ENCODE data around the gene CREB3L4.
"Not testable (repeated sequence)": the region's sequence is repeated elsewhere in the genome, so short reads cannot be mapped to it uniquely, and the experiment has no call there.

CREB3L4 gene

DNA sequence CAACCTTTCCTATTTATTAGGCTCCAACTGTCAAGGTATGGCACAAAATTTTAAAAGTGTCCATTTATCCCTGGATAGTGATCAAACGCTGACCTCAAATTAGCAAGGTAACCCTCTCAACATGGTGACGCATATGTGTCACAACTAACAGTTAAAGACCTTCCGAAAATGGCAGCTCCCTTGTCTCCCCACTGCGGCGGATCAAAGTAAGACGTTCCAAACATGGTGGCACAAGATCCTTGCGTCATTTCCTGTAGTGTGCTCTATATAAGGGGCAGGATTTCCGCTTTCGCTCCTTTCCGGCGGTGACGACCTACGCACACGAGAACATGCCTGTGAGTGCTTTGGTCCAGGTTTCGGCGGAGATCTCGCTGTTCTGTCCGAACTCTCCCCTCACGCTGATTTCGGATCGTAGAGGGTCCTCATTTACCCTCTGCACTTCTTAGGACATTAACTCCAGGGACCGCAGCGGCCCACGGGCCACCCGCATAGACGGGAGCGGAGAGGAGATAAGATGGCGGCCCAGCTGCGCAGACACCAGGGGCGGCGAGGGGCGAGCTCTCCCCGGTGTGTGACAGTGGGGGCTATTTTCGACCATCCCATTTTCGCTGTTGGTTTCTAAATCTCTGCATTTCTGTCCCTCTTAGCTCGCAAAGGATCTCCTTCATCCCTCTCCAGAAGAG, 22.9 kb downstream of the CREB3L4 start, which contains the start of gene RPS27:
Gene RPS27, plus strand, starts transcription at position 295 of the 683 bp plus-strand sequence. Its CDS starts 35 bp downstream, at position 330.
- peak; percentile 98 for DNase-seq

DNA sequence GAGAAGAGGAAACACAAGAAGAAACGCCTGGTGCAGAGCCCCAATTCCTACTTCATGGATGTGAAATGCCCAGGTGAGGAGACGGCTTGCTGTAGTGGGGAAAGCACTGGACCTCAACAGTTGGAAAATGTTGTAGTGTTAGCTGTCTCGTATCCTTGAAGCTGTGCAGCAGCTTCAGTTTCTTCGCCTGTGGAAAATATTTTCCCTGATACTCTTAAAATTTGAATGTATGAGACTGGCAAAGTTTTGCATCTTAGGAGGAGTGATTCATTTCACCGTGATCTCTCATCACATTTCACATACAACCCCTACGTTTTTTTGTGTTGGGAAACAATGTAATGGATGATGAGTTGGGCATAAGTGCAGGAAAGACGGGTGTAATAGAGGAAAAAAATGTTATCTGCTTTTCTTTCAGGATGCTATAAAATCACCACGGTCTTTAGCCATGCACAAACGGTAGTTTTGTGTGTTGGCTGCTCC, 23.5 kb downstream of the CREB3L4 start:
- DNase-seq: no peak

DNA sequence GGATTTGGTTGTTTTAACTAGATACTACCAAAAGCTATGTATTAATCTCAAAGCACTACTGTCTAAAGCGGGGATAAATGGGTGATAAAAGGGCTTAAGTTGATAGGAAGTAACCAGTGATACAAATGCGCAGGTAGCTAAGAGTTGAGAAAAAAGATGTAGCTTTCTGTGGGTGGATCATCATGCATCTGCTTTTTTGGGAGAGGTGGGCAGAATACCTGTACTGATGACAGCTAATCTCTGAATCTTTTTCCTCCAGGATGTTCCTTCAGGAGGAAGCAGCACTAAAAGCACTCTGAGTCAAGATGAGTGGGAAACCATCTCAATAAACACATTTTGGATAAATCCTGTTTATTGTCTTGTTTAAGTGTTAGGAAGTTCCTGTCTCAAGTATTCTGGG, 24.1 kb downstream of the CREB3L4 start:
- no peak for DNase-seq

DNA sequence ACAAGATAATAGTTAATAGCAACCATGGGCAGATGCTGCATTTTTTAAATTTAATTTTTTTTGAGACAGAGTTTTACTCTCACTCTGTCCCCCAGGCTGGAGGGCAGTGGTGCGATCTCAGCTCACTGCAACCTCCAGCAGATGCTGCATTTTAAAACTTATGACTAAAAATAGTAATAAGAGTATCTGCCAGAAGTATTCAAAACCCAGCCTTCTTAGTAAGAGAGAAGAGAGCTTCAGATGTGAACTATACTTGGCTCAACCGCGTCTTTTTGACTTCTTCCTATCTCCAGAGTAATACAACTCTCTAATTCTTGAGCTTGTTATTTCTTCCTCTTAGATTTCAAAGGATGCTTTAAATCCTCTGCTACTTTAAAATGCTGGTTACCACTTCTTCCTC, 27.5 kb downstream of the CREB3L4 start:
- no peak for DNase-seq

DNA sequence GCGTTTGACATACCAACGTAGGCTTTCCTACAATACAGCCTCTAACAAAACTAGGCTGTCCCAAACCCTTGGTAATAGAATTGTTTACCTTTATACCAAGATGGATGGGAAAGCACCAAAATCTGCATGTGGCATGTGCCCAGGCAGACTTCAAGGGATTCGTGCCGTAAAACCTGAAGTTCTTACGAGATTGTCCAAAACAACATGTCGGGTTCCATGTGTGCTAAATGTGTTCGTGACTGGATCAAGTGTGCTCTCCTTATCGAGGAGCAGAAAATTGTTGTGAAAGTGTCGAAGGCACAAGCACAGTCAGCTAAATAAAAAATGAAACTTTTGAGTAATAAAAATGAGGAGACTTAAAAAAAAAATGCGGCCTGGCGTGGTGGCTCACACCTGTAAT, 27.9 kb downstream of the CREB3L4 start:
- no peak for DNase-seq

DNA sequence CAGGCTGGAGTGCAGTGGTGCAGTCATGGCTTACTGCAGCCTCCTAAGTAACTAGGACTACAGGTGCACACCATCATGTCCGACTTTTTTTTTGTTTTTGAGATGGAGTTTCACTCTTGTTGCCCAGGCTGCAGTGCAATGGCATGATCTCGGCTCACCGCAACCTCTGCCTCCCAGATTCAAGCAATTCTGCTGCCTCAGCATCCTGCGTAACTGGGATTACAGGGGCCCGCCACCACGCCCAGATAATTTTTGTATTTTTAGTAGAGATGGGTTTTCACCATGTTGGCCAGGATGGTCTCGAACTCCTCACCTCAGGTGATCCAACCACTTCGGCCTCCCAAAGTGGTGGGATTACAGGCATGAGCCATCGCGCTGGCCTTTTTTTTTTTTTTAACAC, 29.2 kb downstream of the CREB3L4 start:
- DNase-seq: not testable (repeated sequence)

DNA sequence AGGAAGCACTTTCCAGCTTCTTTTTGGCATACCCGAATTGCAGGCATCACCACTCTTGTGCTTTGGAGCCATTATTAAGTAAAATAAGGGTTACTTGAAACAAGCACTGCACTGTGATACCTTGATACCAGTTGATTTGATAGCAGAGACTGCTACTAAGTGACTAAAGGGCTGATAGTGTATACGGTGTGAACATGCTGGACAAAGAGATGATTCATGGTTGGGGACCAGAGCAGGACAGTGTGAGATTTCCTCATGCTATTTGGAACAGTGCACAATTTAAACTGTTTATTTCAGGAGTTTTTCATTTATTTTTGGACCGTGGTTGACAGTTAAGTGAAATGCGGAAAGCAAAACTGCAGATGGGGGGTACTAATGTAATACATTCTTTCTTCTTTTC, 32.7 kb downstream of the CREB3L4 start:
- no peak for DNase-seq

DNA sequence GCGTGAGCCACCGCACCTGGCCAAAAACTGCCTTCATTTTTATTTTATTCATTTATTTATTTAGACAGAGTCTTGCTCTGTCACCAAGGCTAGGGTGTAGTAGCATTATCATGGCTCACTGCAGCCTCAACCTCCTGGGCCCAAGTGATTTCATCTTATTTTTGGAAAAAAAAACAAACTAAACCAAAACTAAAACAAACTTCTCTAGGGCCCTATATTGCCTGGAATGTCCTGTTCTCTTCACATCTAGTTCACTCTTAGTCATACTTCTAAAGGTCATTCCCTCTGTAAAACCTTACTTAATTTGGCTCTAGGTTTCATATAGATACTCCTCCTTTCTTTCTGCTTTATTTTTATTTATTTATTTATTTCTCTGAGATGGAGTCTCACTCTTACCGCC, 38.4 kb downstream of the CREB3L4 start:
- no peak for DNase-seq

DNA sequence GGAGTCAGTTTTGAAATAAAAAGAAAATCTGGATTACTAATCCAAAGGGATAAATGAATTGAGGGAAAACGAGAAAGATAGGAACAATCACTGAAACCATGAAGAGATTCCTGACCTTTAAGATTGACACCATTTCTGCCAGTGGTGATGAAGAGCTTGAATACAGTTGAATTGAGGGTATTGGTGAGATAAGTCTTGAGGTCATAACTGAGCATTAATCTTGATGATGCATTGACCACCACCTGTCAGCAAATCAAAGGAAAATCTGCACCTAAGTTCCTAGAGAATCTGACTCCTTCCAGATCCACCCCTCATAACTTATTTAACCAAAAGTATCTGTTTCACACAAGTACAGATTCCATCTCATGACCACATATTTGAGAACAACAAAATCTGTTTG, 44.4 kb downstream of the CREB3L4 start:
- no peak for DNase-seq

DNA sequence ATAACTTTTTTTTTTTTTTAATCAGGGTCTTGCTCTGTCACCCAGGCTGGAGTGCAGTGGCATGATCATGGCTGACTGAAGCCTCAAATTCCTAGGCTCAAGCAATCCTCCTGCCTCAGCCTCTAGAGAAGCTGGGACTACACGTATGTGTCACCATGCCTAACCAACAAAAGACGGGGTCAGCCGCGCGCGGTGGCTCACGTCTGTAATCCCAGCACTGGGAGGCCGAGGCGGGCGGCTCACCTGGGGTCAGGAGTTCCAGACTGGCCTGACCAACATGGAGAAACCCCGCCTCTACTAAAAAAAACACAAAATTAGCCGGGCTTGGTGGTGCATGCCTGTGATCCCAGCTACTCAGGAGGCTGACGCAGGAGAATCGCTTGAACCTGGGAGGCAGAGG, 44.8 kb downstream of the CREB3L4 start:
- DNase-seq: not testable (repeated sequence)

DNA sequence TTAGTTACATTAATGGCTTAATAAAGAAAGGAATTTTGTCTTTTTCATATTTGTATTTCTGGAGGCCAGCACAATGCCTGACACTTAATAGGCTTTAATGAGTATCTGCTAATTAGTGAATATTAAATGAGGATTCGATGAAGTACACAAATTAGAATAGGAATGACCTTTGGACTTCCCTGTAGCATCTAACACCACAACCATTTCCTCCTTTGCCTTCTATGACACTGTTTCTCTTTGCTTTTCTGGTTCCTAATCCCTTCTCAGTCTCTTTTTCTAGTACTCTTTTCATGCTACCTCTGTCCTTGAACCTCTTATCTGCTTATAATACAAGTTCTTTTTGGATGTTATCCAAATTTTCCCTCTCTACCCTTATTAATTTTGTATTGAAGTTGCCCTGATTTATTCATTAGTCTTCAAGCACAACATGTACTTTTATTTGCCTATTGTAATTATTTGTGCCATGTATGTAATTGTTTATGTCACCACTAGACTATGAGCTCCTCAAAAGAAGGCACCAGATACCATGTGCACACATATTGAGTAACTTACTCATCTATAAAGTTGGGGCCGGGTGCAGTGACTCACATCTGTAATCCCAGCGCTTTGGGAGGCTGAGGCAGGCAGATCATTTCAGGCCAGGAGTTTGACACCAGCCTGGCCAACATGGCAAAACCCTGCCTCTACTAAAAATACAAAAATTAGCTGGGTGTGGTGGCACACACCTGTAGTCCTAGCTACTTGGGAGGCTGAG, 46.6 kb downstream of the CREB3L4 start:
- no peak for DNase-seq

DNA sequence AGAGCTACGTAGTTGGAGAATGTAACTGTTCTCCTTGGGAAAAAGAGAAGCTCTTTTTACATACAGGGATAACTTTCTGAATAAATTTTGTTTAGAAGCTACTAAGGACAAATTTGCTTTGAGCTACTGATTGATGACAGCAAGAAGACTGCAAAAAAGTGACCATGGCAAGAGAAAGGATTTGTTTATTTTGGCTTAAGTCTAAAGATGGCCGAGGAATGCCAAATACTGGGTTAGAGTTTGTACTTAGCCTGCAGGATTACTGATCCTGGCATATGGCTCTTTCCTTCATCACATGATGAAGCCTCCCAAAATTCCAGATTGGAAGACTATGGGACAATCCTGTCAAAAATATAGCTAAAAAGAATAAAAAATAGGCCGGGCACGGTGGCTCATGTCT, 51.6 kb downstream of the CREB3L4 start:
- no peak for DNase-seq

DNA sequence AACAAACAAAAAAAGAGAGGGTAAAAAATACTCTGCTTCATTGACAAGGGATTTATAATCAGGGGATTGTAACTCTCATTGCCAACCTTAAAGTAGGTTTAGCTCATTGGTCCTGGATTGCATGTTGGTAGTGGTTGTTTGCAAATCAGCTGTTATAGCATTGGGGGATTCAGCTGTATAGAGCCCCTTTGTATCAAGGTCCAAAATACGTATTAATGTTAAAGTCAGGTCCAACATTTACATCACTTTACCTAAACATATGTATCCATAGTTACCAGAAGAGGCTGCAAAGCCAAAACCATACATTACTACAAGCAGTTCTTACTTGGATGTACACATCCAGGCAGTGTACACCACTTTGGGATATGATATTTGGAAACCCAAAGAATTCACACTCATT, 52.2 kb downstream of the CREB3L4 start:
- DNase-seq: no peak

Data from NCI-H1048 (cell line).